Forelimb muscle (tissue), 1 donor: ENCODE measurements around the gene SHISA9. TPM values are rescaled to one million over a fixed set of nuclear protein-coding genes. Genes with fewer than 3 reads are reported as not detected.
"Not testable (repeated sequence)": the region's sequence is repeated elsewhere in the genome, so short reads cannot be mapped to it uniquely, and the experiment has no call there.

Experiments
- DNase-seq: peaks from one replicate; pipeline ENCODE4 v3.0.0-alpha.2; 2013; ENCODE audit warnings: low read depth
- polyA plus RNA-seq: library from polyadenylated mRNA; unstranded; fragments of 120-200 nt; gene quantifications from one replicate; pipeline ENCODE4 v1.2.1, GENCODE V29; 2013; ENCODE audit not compliant: insufficient read length

Gene SHISA9
- polyA plus RNA-seq, result 0.13 TPM

DNA sequence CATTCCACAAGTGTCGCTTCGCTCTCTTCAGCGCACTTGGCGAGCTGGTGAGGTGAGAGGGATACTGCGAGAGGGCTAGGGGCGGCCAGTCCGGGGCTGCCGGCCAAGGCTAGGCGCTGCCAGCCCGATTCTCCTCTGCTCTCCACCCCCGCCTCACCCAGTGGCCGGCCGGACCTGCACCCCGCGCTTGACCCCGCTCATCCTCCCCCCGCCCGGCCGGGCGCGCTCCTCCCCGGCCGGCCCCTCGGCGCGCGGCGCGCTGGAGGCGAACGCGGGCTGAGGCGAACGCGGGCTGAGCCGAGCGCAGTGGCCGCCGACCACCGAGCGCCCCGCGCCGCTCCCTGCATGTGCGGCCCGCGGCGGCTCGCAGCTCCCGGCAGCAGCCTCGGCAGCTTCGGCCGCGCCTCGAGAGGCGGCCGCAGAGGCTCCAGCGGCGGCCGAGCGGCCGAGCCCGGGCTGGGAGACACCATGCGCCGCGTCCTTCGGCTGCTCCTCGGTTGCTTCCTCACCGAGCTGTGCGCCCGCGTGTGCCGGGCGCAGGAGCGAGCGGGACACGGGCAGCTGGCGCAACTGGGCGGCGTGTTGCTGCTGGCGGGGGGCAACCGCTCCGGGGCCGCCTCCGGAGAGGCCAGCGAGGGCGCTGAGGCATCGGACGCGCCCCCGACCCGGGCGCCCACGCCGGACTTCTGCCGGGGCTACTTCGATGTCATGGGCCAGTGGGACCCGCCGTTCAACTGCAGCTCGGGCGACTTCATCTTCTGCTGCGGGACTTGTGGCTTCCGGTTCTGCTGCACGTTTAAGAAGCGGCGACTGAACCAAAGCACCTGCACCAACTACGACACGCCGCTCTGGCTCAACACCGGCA is at the start of gene SHISA9:
SHISA9 (plus strand) TSS at position 2 of the 865 bp plus-strand sequence.
- DNase-seq, result no peak

DNA sequence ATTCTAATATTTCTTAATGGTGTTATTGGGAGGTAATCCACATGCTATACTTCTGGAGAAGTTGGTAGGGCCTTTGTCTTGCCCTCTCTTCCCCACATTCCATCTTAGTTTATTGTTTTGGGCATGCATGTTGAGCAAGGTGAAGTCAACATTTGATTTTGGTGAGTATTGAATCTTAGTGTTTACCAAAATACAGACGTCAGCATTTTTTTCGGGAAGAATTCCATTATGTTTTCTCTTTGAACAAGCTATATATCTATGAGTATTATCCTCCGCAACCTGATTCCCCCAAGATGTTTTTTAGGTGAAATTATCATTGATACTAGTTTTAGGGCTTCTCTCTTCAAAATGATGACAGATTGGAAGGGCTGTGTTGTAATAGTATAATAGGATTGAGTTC is 47.4 kb upstream of the SHISA9 start:
- no peak for DNase-seq

DNA sequence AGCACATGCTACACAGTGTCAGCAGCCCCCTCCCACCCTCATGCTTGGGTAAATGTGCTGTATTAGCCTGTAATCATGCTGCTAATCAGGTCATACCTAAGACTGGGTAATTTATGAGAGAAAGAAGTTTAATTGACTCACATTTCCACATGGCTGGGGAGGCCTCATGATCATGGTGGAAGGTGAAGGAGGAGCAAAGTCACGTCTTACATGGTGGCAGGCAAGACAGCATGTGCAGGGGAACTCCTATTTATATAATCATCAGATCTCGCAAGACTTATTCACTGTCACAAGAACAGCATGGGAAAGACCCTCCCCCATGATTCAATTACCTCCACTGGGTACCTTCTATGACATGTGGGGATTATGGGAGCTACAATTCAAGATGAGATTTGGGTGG is 44.0 kb upstream of the SHISA9 start:
- DNase-seq, result not testable (repeated sequence)

DNA sequence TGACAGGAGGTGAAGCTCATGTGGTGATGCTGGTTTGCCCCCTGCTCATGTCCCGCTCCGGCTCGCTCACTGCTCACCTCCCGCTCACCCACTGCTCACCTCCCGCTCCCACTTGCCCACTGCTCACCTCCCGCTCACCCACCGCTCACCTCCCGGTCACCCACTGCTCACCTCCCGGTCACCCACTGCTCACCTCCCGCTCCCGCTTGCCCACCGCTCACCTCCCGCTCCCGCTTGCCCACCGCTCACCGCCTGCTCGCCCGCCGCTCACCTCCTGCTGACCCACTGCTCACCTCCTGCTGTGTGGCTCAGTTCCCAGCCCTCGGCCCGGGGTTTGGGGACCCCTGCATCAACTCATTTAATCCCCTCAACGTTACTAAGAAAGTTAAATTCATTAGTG is 39.1 kb upstream of the SHISA9 start:
- DNase-seq, result no peak

DNA sequence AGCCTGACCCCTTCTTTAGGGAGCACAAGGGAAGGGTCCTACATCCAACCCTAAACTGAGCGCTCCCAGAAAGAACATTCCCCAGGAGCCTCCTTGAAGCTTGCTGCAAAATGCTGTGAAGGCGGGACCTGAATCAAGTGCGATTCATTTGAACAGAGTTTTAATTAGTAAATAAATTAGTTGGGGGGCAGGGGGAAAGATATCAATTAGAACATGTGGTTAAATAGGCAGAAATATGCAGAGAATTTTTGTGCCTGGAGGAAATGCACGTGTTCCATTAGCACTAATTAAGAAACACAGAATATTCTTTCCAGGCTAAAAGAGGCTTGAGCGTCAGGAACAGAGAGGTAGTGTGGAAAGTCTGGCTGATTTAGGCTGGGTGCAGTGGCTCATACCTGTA is 38.5 kb upstream of the SHISA9 start:
- DNase-seq, result no peak

DNA sequence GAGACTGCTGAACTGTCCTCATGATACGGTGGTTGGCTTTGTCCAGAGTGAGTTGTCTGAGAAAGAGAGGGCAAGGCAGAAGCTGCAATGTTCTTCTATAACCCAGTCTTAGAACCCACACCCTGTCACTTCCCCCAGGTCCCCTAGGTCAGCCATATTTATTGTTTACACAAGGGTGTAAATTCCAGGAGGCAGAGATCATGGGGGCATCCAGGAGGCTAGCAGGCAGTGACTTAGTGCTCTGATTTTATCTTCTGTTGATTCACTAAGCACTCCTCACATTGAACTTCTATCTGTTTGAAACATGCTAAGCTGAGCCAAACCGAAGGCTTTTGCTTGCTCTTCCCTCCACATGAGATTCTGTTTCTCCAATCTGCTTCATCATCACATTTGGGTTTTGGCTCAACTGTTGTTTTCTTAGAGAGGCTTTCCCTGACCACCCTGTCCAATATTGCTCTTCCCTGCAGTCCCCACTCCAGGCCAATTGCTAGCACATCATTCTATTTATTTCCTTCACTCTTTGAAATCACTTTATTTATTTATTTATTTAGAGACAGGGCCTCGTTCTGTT is 34.3 kb upstream of the SHISA9 start:
- DNase-seq, result no peak

DNA sequence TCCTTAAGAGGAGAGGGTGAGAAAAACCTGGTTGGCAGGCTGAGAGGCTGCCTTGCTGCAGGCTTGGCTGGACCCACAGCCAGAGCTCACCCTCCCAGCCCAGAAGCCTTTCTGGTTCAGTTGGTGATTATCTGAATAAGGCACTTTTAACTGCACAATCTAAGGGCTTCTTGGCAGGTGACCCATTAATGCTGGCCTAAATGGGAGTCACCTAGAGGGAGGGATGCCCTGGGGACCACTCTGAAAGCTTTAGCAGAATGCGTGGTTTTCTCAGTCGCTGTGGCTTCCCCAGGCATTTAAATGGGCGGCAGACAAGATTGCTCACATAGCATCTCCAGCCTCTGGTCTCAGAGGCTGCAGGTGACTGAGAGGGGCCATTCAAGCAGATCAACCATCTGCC is 33.2 kb upstream of the SHISA9 start:
- no peak for DNase-seq

DNA sequence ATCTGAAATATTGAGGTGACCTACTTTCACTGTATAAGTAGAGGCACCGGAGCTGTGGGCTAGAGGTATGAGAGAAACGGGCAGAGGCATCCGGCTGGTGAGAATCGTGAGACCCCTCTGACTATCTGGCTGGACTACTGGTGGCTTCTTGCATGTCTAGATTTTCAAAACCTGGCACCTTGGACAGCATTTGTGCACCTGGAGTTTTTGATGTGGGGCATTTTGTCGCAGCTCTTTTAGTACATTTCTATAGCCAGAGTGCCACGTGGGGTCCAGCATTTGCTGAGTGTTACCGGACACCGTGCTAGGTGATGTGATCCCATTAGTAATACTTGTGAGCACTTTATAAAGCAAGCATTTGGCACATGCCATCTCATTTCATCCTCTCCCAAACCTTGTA is 32.6 kb upstream of the SHISA9 start:
- no peak for DNase-seq

DNA sequence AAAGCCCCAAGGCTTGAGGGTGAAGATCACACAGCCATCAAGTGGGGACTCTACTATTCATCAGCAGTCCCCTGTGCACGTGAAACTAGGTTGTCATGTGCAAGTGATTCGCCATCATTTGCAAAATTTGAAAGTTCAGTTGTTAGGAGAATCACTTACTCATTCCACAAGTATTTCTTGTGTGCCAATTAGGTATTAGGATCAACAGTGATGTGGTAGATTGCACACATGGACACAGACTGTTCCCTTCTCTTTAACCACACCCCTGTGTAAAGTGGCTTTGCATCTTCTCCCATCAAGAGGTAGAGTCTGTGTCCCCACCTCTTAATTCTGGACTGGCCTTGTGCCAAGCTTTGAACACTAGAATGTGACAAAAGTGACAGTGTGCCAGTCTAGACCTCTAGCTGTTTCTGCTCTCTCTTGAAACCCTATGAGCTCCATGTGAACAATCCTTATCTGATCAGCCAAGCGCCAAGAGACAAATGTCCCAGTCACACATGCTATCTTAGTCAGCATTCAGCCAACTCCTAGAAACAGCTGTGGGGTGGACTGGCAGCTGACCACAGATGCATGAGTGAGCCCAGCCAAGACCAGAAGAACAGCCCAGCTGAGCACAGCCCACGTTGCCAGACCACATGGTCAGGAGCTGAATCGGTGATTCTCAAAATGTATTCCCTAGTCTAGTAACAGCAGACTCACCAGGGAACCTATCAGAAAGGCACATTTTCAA is 31.5 kb upstream of the SHISA9 start:
- no peak for DNase-seq

DNA sequence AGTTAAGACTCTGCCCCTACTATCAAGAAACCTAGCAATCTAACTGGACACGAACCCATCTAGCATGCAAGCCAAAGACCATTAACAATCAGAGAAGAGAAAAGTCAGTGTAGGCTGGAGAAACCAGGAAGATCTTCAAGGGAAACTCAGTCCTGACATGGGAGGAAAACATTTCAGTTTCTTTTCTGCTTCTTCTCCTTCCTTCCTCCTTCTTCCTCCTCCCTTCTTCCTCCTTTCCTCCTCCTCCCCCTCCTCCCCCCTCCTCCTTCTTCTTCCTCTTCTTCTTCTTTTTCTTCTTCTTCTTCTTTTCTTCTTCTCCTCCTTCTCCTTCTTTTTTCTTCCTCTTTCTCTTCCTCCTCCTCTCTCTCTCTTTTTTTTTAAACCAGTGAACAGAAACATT is 29.6 kb upstream of the SHISA9 start:
- DNase-seq, result no peak

DNA sequence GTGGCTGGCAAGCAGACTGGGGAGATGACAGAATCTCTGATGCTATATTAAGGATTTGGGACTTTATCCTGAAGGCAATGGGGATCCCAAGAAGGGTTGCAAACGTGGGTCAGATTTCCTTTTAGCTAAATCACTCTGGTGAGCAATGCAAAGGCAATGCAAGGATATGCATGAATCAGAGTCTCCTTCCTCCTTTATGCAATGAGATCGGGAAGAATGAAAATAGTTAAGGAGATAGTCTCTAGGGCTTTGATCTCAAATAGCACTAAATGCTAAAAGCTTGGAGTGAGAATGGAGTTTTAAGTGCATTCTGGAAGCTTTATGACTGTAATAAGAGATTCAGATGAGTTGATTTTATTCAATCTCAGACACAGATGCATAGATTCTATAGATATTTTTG is 27.2 kb upstream of the SHISA9 start:
- DNase-seq, result no peak

DNA sequence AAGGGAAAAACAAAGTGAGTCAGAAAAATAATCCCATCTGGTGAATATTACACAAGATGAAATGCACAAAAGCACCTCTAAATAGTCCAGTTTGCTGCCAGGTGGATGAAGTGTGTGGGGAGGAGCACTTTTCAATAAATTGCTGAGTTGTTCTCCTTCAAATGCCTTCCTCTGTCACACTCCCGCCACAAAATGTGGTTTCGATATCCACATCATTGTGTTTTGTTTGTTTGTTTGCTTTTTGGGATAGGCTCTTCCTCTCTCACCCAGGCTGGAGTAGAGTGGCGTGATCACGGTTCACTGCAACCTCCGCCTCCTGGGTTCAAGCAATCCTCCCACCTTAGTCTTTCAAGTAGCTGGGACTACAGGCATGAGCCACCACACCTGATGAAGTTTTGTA is 24.6 kb upstream of the SHISA9 start:
- no peak for DNase-seq

DNA sequence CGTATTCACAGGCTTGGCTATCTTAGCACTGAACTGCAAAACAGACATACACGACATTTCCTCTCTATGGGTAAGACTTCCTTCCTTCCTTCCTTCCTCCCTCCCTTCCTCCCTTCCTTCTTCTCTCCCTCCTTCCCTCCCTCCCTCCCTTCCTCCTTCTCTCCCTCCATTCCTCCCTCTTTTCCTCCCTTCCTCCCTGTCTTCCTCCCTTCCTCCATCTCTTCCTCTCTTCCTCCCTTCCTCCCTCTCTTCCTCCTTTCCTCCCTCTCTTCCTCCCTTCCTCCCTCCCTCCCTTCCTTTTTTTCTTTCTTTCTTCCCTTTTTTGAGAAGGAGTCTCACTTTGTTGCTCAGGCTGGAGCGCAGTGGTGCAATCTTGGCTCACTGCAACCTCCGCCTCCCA is 22.4 kb upstream of the SHISA9 start:
- DNase-seq, result no peak

DNA sequence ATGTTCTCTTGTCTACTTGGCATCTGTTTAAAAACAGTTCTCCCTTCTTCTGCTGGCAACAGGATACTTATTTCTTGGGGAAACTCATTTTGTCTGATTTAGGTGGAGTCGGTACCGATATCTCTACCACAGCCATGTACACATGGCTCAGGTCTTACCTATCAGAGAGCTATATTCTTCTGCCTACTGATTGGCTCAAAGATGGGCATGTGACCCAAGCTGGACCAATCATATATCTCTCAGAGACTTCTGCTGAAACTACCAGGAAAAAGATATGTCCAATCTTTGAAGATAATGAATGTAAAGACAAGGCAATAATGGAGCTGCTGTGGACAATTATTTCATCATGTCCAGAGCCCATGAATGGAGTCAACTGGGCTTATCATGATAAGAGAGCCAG is 21.6 kb upstream of the SHISA9 start:
- DNase-seq, result no peak

DNA sequence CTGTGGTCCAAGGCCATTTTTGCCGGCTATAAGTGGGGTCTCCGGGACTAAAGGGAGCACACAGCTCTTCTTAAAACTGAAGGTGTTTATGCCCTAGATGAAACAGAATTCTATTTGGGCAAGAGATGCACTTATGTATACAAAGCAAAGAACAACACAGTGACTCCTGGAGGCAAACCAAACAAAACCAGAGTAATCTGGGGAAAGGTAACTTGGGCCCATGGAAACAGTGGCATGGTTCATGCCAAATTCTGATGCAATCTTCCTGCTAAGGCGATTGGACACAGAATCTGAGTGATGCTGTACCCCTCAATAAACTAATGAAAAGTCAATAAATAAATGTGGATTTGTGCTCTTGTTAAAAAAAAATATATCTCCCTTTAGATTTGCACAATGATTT is 20.2 kb upstream of the SHISA9 start:
- no peak for DNase-seq

DNA sequence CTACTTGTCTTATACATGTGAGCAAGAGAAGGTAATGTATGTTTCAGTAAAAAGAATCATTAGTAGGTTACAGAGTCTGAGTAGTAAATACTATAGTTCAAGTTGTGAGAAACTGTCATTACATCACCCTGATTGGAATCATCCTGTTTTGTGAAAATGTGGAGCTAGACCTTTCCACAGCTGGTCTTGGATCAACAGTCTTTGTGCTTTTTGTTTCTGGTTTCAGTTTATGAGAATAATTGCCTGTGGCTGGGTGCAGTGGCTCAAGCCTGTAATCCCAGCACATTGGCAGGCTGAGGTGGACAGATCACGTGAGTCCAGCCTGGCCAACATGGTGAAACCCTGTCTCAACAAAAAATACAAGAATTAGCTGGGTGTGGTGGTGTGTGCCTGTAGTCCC is 19.7 kb upstream of the SHISA9 start:
- no peak for DNase-seq

DNA sequence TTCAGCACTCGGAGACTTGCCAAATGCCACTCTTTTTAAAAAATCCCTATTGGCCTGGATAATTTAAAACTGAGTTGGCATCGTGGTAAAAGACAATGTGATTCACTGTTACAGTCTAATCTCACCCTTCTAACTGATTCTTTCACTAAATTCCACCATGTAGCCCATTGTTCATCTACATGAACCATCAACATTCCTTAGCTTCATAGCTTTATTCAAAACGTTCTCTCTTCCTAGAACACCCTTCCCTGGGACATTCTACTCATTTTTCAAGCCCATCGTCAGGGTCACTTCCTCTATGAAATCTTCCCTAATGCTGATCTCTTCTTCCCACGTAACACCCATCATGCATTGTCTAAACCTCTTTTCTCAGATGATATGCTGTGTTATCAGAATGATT is 15.7 kb upstream of the SHISA9 start:
- no peak for DNase-seq

DNA sequence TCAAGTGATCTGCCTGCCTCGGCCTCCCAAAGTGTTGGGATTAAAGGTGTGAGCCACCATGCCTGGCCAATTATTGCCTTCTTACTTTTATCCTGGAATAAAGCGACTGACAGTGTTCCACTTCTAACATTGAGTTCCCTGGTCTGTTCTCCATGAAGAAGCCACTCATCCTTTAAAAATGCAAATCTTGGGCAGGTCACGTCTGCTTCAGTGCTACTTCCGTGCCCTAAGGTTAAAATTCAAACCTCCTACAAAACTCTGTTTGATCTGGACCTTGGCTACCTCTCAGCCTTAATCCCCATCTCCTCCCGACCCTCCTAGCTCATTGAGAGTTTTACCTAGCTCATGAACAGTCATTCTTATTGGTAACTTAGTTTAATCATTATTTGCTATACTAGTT is 9.6 kb upstream of the SHISA9 start:
- no peak for DNase-seq

DNA sequence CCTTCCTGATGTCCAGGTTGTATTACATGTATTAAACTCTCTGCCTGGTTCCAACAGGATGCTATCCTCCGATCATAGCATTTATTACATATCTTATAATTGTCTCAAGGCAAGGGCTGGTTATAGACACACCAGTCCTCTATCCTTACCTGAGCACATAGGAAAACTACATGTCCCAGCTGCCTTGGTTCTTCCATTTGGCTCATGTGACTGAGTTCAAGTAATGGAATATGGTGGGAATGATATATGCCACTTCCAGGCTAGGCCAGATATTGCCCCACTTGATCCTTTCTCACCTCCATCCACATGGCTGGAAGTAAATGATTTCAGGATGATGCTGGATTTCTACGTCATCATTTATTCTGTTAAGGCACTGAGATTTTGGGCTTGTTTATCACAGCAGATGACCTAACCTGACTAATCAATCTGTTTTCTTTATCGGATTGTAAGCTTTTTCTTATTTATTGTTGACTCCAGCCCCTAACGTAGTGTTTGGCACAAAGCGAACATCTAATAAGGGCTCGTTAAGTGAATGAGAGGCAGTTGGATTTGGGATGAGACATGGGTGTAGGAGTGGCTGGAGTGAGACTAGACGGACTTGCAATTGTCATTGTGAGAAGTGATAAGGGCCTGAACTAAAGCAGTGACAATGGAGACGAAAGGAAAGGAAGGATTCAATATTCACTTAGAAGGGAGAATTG is 8.2 kb upstream of the SHISA9 start:
- no peak for DNase-seq

DNA sequence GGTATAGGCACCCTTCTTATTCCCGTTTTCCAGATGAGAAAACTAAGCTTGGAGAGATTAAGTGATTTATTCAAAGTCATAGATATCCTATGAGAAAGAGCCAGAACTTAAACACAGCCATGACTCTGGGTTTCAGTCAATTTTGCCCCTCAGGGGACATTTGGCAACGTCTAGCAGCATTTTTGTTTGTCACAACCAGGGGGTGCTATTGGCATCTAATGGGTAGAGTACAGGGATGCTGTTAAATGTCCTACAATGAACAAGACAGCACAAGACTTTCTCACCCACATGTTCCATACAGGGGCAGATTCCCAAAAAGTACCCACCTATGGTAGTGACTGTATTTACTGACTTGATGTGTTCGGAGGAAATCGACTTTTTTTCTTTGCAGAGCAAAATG is 4.8 kb upstream of the SHISA9 start:
- no peak for DNase-seq

DNA sequence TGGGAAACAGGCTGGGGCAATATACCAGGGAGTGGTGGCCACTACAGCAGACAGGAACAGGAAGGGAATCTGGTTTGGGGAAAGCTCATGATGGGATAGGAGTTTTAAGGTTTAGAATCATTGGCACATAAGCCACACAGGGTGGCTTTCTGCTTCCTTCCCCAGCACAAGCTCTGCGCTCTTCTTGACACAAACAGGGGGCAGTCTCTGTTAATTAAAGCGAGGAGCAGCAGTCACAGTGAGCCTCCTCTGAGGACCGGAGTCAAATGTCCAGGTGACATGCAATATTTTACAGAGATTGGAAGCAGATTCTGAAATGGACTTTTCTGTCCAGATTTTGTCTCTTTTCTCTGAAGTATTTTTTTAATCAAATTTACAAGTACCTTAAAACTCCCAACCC is 2.8 kb upstream of the SHISA9 start:
- DNase-seq, result no peak

DNA sequence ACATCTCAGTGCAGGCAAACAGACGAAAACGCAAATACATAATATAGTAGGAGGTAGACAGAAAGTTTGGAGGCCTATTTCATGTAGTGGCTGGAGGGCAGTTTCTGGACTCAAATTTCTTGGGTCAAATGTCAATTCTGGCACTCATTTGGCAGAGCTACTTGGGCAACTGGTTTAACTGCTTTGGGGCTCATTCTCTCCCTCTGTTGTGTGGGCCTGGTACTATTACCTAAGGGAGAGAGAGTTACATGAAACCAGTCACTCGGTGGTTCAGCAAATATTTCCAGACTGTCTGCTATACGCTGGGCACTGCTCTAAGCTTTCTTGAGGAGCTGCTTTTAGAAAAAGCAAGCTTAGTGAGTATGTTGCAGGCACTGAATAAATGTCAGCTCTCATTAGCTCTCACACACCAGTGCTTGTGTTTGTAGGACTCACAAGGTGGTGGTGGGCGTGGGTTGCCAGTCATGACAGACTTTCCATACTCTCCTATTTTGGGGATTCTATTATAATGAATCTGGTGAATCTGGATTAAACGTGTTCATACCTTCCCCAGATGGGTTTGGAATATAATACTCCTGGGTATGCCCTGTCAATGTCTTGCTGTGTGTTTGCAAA is 1.8 kb upstream of the SHISA9 start:
- no peak for DNase-seq
